HG02623 (cell line): Measurements from ENCODE around the gene ANKRD13D.

Experiments
- ATAC-seq: cut with Tn5 transposase; IDR thresholded peaks from one replicate; pipeline ENCODE4 v1.9.1; 2021; ENCODE audit warnings: moderate library complexity; ENCODE audit not compliant: unreplicated experiment

The ANKRD13D gene

DNA sequence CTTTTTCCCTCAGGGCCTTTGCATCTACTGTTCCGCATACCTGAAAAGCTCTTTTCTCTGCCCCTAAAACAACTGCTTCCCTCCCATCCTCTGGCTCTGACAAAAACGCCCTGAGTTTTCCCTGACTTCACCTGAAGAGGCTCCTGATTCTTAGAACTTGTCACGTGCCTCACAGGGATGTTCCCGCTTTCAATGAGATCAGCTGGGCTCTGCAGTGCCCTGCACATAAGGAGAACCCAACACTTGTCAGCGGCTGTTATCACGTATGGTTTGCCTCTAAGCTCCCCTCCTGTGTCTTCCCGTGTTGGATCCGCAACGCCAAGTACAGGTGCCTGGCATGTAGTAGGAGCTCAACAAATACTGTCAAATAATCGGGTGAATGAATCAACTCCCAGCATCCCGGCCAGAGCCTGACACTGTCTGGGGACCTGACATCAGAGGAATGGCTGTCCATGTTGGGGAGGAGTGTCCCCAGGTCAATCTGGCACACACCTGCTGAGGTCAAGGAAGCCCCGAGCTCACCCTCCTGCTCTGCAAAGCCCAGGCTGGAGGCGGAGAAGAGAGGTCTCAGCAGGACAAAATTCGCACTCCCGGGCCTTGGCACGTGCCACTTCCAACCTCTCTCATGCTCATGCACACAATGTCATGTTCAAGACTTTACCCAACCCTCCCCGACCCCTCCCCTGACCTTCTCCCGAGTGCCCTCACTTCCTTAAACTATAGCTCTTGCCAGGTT lies 27.0 kb upstream of the ANKRD13D start:
- ATAC-seq = no peak

DNA sequence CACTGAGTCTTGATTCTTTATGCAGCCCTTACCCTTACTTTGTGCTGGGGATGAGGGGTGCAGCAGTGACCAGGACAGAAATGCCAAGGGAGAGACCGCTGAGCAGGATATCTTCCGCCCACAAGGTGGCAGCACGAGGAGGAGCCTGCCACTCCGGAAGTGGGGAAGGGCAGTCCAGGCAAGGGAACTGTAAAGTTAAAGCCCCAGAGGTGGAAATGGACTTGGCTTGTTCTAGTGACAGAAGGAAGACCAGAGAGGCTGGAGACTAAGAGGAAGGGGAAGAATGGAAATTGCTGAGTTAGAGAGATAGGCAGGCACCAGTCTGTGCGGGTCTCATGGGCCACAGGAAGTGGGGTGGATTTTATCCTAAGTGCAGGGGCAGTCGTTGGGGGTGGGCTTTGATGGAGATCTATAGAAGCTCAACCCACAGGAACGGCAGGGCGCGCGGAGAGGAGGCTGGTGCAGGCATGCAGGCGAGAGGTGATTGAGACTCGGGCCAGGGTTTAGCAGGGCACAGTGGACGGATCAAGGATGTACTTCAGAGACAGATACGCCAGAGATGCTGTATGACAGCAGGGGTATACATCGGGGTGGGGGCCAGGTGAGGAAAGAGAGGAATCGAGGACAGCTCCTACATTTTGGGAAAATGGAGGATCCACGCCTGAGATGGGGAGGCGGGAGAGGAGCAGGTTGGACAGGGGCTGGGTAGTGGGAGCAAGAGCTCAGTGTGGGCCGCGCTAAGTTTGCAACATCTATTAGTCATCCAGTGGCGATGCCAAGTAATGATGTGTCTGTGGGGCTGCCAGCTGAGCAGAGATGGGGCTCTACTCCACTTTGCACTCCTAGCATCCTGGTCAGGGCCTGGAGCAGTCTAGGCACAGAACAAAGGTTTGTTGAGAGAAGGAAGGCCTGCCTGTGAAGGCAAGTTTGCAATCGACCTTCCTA lies 26.1 kb upstream of the ANKRD13D start:
- ATAC-seq = no peak

DNA sequence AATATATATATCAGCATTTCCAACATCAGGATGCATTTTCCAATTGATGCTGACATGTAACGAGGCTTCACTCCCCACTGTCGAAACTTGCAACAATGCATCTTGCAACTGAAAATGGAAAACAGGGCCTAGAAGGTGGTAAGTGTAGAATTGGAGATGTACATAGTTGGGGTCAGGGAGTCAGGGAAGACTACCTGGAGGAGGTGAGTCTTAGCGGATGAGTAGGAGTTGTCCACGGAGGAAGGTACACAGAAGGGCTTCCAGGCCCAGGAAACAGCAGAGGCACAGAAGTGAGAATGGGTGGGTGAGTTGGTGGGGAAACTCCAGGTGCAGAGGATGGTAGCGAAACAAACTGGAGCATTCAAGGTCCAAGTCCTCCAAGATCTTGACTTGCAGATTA lies 24.8 kb upstream of the ANKRD13D start:
- no peak for ATAC-seq

DNA sequence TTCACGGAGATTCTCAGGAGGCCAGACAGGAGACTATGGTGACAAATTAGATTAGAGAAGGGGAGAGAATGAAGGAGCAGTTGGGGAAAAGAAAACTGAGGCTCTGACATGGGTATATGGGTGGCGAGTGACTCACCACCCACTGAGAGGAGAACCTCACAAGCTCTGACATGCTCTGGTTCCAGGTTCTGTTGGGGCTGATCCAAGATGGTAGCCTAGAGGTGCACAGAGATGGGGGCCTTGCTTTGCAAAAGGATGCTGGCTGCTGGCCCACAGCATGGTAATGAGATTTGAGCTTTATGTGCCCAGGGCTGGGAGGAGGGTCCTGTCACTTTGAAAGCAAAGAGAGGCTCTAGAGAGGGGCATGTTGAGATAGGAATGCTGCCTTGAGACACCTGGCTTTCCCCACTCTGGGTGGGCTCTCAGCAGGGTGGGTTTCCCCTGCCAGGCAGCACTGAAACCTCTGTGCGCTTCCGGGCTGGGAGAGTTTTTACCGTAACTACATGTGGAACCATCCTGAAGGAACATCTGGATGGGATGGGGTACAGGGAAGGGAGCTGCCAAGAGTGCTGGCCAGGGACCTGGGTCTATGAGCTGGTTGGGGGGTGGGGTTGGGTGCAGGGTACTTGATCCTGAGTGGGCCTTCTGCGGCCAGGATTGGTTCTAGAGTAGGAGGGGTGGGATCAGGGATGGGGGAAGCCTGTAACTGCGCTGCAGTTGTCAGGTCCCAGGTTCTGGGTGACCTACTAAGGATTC lies 24.0 kb upstream of the ANKRD13D start:
- ATAC-seq = no peak

DNA sequence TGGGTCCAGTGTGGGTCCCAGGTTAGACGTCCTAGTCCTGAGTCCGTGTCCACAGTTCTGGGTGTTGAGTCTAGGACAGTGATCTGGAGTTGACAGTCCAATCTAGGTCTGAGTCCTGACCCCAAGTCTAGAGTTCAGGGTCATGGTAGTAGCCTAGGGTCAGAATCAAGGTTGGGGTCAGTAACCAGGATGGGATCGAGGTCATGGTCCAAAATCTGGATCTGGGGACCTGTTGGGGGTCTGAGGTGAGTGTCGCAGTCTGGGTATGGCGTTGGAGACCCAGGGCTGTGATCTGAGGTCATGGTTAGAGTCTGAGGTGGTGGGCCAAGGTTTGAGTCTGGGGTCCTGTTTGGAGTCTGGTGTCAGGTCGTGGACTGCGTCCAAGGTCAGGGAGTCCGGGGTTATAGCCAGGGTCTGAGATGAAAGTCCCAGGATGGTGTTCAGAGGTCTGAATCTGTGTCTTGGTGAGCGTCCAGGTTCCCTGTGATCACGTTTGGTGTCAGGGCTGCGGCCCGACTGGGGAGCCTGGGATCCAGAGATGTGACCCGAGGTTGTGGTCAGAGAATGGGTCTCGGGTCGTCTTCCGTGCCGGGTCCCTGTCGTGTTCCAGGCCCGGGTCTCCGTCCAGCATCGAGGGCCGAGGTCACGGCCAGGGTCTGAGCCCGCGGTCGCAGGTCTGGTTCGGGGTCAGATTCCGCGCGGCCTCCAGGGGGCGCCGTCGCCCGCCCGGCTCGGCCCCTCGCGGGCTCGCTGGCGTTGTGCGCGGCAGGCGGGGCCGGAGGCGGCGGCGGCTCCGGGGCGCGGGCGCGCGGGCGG lies 23.3 kb upstream of the ANKRD13D start:
- ATAC-seq = peak; percentile 44

DNA sequence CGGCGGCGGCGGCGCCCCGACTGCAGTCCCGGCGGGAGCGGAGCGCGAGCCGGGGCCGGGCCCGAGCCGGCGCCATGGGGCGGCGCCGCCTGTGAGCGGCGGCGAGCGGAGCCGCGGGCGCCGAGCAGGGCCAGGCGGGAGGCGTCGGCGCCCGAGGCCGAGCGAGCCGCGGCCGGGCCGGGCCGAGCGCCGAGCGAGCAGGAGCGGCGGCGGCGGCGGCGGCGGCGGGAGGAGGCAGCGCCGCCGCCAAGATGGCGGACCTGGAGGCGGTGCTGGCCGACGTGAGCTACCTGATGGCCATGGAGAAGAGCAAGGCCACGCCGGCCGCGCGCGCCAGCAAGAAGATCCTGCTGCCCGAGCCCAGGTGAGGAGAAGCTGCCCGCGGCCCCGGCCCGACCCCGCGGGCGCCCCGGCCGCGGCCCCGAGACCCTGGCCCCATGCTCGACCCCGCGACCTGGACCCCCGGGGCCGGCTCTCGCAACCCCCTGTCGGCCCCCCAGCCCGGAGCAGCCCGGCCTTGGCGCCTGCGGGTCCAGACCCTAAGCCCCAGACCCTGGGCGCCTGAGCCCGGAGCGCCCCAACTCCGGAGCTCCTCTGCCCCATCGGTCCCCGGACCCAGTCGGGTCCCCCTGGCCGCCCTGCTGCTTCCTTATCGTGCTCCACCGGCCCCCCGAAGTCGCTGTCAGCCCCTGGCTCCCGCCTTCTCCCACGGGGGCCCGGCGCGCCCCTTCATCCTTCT lies 22.5 kb upstream of the ANKRD13D start, which contains the start of gene GRK2:
Gene GRK2 (plus strand): TSS at position 25 of the 739 bp plus-strand sequence. CDS start 227 bp downstream, at position 252.
- ATAC-seq = peak; percentile 17

DNA sequence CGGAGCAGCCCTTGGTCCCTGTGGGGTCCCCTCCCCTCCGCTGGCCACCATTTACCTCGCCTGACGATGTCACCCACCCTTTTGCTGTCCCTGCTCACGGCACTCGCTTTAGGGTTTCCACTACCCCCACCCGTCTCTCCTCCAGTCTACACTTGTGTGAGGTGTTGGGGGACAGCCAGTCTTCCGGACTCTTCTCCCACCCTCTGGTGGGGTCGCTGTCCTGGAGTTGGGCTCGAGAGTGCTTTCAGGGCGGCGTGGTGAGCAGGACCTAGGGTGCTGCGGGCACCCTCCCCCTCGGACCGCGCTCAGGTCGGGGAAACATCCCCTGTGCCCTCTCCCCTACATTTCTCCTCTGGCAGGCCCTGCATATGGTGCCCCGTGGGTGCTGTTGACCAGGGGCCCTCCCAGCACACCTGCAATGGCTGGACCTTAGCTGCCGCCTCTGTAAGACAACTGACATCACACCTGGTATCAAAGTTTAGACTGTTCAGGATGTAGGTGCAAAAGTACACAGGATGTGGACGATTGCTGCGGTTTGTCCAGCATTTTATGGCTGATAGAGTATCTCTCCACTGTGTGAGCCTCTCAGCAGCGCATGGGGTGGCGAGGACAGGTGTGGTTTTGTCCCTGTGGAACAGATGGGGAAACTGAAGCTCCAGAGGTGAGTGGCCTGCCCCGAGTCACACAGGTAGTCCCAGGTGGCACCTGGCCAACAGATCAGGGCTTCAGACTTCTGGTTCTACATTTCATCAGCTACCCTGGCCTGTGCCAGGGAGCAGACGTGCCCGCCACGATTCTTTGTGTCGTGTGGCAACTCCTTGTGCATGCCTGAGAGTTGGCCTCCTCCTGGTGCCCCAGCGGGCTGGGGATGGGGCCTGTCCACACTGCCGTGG lies 21.7 kb upstream of the ANKRD13D start:
- ATAC-seq = no peak

DNA sequence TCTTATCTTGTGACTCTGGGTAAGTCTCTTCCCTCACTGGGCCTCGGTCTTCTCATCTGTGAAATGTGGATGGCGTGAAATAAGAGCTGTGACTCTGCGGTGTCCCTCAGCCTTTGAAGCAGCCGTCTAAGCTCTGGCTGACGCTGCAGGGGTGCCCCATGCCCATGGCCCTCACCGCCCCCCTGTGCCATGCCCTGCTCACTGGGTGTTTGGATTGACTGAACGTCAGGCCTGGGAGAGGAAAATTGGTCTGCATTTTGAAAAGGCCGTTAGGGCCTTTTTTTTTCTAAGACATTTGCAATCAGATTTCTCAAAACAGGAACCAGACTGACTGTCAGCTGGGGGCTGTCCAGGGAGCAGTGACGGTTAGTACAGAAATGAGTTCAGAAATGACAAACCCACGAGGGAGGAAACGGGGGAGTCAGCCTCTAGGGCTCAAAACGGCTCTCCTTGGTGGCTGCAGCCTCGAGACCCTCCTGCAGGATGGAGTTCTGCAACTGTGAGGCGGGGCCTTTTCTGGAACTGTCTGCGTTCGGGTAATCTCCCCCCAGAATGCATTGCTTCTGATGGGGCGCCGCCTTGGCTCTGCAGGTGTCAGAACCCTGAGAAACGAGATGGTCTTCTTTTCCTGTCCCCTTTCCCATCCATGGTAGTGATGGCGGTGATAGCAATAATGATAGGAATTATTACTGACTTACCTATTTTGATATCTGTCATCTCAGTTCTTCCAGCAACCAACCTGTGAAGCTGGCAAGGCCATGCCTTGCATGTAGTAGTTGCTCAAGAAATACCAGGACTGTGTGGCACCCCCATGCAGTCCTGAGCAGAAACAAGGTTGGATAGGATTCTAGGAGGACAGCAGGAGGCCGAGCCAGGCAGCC lies 20.8 kb upstream of the ANKRD13D start:
- no peak for ATAC-seq

DNA sequence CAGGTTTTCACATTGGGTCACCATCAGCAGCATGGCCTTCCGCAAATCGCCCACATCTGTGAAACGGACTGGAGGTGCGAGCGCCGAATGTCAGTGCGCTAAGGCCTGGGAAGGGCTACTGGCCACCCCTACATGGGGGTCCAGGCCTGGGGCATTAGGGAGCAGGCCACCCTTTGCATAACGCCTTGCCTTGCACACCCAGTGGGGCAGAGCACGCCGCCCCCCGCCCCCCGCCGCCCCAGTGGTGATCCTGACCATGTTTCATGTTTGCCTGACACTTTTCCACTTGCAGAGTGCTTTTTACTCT lies 20.2 kb upstream of the ANKRD13D start:
- ATAC-seq = no peak

DNA sequence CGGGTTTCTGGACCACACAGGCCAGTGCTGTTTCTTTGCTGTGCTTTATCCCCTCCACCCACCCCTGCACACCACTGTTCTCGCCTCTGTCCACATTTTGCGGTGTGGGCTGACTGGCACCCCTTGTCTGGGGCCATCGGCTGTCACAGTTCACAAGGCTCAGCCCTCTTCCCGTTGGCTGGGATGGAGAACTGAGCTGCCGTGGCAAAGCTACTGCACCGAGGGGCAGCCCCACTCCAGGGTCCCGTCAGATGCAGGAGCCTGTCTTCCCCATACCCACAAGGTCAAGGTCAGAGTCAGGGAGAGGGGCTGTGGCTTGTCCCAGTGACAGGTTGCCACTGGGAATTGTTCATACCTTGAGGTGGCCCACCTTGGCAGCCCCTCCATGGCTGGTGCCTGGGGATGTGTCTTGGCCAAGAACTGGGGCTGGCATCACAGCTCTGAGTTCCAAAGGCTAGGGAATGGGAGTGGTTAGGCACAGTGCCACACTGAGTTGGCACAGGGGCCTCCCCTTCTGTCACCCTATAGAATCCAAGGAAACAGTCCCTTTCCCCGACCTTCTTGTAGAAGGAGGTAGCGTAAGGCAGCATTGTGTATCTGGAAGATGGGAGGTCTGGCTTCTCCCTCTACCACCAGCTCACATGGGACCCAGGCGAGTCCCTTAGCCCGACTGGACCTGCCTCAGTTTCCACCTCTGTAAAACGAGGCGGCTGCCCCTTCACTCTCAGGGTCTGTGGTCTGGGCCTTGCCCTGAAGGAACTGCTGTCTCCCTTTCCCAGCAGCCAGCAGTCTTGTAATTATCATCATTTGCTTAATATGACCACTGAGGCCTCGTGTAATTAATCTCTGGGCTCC lies 19.5 kb upstream of the ANKRD13D start:
- no peak for ATAC-seq

DNA sequence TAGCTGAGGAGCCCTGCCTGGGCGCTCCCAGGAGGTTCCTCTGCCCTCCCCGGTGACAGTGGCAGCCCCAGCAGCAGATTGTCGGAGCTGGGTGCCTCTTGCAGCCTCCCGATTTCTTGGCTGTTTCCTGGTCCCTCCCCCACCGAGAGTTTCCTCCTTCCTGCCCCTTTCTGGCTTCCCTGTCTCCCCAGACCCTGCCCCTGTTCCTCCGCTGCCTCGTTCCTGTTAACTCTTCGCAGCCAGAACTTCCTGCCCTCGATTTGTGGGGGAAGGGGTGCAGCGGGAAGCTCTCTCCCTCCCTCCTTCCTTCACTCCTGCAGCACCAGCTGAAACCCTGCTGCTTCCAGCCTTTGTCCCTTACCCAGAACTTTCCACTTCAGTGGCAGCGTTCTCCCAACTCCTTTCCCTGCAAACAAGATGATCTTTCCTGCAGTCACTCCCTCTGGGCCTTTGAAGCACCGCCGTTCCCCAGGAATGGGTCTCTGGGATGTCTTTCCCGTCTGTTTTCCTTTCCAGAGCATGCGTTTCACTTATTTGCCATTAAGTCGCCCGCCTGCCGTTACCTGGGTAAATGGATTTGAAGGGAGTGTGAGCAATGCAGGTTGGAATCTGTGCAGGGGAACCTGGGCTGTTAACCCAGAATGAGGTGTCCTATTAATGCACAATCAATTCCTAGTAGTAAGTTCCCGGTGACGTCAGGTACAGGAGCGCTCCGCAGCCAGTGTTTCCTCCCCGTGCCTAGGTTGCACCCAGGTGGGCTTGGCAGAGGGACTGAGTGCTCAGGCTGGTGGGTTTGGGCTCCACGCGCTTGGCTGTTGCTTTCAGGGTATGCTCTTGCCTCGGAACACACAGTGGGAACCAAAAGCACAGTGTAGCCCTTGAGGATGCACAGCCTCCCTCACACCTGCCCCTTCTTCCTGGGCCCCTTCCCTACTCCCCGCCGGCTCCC lies 18.6 kb upstream of the ANKRD13D start:
- no peak for ATAC-seq

DNA sequence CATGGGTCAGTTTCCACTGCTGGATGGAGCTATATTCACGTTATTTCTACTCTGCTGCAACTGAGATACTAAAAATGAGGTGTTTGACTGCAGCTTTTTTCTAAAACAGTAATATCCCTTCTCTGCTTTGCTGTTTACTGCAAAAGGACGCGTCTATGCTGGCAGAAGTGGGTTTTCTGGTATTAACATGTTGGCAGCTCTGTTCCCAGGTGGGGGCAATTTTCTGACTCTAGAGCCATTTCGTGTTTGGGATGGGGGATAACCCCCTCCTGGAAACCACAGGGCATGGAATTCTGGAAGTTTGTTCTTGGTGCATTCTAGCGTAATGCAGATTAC lies 17.9 kb upstream of the ANKRD13D start:
- no peak for ATAC-seq

DNA sequence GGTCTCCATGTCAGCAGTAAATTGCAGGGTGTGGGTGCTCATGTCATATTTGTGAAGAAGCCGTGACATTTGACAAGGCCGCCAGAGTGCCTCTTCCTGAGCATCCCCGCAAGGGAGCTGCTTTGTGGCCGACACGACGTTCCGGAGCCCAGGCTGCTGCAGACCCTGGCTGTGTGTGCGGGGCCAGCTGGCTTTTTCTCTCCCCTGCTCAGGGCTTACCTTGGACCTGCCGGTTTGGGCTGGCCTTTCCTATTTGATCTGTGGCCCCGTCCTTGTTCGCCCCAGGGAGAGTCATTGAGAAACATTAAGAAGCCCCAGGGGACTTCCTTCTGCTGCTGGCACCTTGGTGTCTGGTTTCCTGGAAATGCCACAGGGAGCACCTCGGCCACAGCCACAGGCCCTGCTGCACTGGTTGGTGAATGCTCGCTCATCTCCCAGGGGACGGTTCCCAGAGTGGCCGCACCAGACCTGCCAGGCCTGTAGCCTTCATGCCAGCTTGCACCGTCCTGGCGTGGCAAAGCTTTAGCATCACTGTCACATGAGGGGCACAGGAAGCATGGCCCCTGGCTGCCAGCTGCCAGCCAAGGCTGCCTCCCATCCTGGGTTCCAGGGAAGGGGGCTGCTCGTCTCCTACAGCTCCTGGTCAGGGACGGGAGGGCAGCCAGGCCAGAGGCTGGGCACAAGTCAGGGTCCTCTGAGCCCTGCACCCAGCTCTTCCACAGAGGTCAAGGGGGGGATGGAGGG lies 17.4 kb upstream of the ANKRD13D start:
- ATAC-seq = no peak

DNA sequence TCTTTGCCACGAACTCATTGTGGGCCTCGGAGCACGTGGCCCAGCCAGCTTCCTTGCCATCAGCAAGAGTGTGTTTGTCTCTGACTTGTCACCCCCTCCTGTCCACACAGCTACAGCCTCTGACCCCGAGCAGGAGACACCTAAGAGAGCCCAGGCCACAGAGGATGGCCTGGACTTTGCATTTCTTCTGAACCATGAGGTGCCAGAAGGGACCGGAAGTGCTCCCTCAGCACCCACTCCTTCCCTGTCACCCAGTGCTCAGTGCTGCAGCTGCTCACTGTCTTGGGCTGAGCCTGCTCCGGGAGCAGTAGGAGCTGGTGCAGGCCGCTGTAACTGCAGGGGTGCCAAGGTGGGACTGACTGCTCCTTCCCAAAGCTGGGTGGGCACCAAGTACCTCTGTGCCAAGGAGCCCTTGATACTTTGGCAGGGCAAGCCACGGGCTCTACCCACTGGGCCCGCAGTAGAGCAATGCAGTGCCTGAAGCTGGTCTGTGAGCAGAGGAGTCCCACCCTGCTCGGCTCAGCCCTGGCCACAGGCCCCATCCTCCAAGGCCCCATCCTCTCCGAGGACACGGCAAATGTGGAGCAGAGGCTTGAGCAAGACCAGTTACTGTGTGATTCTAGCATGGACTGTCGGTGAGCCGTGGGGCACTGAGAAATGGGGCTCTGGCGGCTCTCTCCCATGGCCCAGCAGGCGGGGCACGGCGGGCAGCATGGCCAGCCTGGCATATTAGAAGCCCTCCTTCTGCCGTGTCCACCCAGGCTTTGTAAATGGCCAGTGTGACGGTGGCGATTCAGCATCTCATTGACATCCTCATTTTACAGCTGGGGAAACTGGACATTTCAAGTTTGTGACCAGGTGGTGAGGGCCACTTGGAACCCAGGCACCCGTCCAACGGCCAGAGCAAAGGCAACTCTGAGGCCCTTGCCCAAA lies 16.5 kb upstream of the ANKRD13D start:
- no peak for ATAC-seq
